HG03520 (cell line): ENCODE data around the gene ANTXR1.

Experiments
- ATAC-seq: cut with Tn5 transposase; IDR thresholded peaks from one replicate; pipeline ENCODE4 v1.9.1; 2021; ENCODE audit warnings: mild to moderate bottlenecking, moderate library complexity; ENCODE audit not compliant: unreplicated experiment

Gene ANTXR1

GRCh38 chr2:69201259-69201658, 188.3 kb downstream of the ANTXR1 start:
- ATAC-seq = no peak

DNA sequence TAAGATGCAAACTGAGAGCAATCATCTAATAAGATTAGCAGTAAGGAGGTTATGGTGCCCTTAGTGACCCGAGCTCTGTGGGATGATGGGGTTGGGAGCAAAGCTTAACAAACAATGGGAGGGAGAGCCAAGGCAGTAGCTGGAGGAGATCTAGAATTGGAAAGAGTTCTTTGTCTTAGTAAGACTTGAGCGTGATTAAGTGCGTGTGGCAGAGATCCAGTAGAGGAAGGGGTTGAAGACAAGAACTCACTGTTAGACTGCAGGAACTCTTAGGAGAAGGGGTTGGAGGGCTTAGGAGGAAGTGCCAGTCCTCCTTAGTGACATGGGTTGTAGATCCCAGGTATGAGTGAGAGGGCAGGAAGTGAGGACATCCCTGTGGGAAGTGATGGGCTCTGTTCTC, 189.3 kb downstream of the ANTXR1 start:
- no peak for ATAC-seq

GRCh38 chr2:69203166-69203985, 190.4 kb downstream of the ANTXR1 start:
- no peak for ATAC-seq

DNA sequence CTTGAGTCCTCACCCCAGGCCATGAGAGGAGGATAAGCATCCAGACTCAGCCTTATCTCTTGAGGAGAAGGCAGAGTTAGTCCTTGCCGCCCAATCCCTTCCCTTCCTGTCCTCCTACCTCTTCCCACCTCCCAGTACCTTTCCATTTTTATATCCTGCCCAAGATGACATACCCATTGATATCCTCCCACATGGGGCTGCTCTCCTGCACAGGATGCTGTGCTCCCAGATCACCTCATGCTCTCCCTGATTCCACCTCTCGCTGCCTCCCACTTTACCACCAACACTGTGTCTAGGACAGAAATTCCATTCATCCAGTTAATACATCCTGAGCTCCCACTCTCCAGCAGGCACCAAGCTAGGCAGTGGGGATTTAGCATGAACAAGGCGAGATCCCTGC, 191.7 kb downstream of the ANTXR1 start:
- no peak for ATAC-seq

- ATAC-seq = no peak
Measured at GRCh38 chr2:69205076-69205475, 192.1 kb downstream of the ANTXR1 start.

DNA sequence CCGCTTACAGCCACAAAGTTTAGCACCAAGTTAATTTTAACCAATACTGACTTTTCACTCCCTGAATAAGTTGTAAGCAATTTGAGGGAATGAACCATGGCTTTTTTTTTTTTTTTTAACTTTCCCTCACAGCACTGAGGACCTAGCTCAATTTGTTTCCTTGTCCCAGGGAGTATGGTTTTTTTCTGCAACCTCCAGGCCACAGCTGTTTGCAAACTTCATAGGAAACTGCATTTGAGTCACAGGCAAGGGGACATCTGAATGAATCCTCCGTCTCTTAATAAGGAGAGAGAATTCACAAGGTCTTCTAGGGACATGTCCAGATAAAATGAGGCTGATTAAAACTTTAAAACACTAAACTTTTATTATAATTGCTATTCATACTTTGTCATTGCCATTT, 192.5 kb downstream of the ANTXR1 start:
- no peak for ATAC-seq

- ATAC-seq = no peak
Measured at GRCh38 chr2:69208023-69208595, 195.1 kb downstream of the ANTXR1 start.

DNA sequence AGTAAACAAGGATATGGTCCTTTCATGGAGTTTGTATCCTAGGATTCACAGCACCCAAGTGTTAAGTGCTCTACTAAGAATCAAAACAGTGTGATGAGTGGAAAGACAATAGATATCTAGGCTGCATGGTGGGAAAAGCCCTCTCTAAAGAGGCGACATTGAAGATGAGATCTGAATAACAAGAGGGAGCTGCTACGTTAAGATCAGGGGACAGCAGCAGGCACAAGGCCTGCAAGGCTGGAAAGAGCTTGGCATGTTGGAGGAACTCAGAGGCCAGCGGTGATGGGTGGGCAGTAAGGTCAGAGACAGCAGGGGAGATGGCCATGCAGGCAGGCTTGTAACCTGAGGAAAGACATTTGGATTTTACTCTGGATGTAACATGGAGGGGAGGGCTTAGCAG, 196.5 kb downstream of the ANTXR1 start:
- ATAC-seq = no peak

- no peak for ATAC-seq
Measured at GRCh38 chr2:69210385-69210784, 197.4 kb downstream of the ANTXR1 start.

GRCh38 chr2:69211048-69211447, 198.1 kb downstream of the ANTXR1 start:
- no peak for ATAC-seq

DNA sequence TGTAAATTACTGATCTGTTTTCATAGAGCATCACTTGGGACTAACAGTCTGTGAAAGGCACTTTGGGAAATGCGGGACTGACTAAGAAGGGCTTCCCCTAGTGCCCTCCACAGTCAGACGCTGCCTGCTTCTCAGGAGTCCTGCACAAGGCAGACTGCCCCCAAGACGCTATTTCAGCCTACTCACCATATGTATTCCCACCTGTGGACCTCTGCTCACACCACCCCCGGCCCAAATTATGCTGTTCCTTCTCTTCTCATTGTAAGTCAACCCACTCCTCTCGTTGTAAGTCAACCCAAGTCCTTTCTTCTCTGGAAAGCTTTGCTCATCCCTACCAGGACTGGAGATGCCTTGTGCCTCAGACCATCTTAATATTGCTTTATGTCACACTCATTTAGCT, 198.7 kb downstream of the ANTXR1 start:
- ATAC-seq = no peak

GRCh38 chr2:69212238-69213028, 199.5 kb downstream of the ANTXR1 start:
- ATAC-seq = no peak

- ATAC-seq = no peak
Measured at GRCh38 chr2:69213201-69213600, 200.2 kb downstream of the ANTXR1 start.

DNA sequence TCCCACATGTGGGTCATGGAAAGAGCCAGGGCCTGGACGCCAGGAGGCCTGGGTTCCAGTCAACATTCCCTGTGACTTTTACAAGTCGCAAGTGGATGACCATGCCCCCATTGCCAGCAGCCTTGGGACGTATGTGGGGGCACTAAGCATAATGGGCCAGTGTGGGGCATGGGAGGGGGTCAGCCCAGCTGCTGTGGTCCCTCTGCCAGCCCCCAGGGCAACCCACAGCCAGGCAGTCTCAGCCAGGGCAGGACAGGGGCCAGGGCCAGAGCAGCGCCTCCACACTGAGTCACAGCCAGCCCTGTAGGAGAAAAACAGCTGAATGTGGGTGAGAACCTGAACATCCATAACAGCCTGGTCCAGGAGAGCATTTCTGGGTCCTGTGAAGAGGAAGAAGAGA, 200.8 kb downstream of the ANTXR1 start:
- ATAC-seq = no peak

DNA sequence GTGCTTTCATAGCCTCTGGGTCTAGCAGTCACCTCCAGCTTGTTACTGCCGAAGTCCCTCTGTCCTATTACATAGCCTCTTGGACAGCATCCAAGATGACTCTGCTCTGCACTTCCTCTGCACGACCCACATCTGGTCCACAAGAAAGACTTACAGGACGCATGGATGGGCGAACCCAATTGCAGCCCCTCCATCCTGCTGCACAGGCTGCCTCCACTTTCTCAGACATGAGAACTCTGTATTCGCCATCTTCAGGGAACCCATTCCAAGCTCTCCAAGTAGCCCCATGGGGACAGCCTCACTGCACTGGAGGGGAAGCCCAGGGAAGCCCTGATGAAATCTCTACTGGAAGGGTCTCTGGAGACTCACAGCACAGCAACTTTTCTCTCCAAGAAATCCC, 201.9 kb downstream of the ANTXR1 start:
- no peak for ATAC-seq

DNA sequence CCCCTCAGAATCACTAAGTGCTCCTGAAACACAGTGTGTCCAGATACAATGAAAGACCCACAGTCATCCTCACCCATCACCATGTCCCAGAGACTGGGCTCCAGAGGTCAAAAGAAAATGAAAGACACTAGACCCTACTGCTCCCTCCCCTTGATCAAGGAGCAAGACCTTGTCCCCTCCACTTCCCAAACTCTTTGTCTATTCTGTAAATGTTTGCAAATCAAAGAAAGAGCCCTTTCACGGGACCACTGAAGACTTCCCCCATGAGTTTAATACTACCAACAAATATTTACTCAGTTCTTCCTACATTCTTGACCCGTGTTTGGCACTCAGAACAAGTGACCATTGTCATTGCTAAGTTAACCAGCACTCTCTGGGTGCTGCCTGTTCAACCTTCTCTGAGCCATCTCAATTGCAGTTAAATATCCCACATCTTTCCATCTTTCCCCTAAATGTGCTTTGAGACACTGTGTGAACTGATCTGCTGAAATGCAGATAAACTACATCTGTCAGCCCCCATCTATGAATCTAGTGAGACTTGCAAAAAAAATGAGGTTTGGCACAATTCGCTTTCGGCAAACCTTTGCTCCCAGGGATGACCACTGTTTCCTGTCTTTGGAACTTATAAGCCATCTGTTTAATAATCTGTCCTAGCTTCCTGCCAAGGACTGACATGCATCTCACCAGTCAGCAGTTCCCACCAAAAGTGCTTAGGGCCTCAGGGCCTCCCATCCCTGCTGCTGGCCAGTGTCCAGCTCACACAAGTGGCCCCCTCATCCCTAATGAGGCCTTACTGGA, 203.8 kb downstream of the ANTXR1 start:
- ATAC-seq = no peak

GRCh38 chr2:69217333-69218080, 204.5 kb downstream of the ANTXR1 start:
- no peak for ATAC-seq

DNA sequence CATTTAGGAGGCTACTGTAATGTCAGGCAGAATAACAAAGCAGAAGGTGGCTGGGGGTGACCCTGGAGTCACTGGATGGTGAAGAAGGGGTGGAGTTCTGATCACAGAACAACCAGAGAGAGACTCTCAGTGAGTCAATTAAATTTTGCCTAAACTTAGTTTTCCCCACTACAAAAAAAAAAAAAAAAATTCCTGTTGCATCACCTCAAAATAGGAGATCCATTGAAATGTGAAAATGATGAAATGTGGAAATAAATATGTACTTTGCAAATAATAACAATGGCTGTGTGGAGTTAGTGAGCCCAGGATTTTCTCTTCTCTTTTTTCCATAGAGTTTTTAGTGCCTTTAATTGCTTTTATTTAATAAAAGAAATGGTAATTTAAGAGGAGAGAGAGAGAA, 208.5 kb downstream of the ANTXR1 start:
- no peak for ATAC-seq

GRCh38 chr2:69221960-69222751, 209.2 kb downstream of the ANTXR1 start:
- no peak for ATAC-seq
